H1 (cell line): ENCODE data around the gene GGN. TPM values are rescaled to one million over a fixed set of nuclear protein-coding genes. Genes with fewer than 3 reads are reported as not detected.
A peak's percentile ranks its signal among the peaks of the same experiment; 100 is the strongest.

Experiments
- ATF2 ChIP-seq: IDR thresholded peaks from 2 replicates; pipeline ENCODE4 v1.6.1; 2012; ENCODE audit warnings: low read length, inconsistent platforms
- BCL11A ChIP-seq, 2 experiments: IDR thresholded peaks; one replicate each; pipeline ENCODE4 v1.6.1; 2011; ENCODE audit warnings: low read depth in 2 of 2, low read length in 2 of 2, mild to moderate bottlenecking in 2 of 2
- BRCA1 ChIP-seq: IDR thresholded peaks from 2 replicates; pipeline ENCODE4 v1.6.1; 2012; ENCODE audit warnings: low read depth, low read length, improper control_type of control experiment
- CBX5 ChIP-seq: fragments of 300-800, 300-1000 bp; sonication (generic); IDR thresholded peaks from 2 replicates; pipeline ENCODE4 v1.7.1; 2016; ENCODE audit warnings: antibody characterized with exemption, low read length, low read depth
- CREB1 ChIP-seq: IDR thresholded peaks from 2 replicates; pipeline ENCODE4 v1.6.1; 2012; ENCODE audit warnings: inconsistent platforms
- EP300 ChIP-seq, 2 experiments: IDR thresholded peaks; 1 replicate in 1 of 2; 2 replicates in 1 of 2; pipeline ENCODE4 v1.6.1; 2011 to 2012; ENCODE audit warnings: low read depth in 2 of 2, low read length in 2 of 2, mild to moderate bottlenecking in 2 of 2, borderline replicate concordance in 1 of 2, inconsistent platforms in 1 of 2, moderate library complexity in 1 of 2
- GTF2F1 ChIP-seq: IDR thresholded peaks from 2 replicates; pipeline ENCODE4 v1.6.1; 2012; ENCODE audit warnings: low read depth, low read length, improper control_type of control experiment, borderline replicate concordance
- HDAC2 ChIP-seq, 2 experiments: fragments of 300-600 bp in 1 of 2; sonication (generic) in 1 of 2; IDR thresholded peaks; 2 replicates each; pipeline ENCODE4 v1.6.1; 2011 to 2012; ENCODE audit warnings: low read depth in 2 of 2, low read length in 2 of 2, mild to moderate bottlenecking in 2 of 2, moderate library complexity in 2 of 2, borderline replicate concordance in 1 of 2, inconsistent platforms in 1 of 2
- MAX ChIP-seq: IDR thresholded peaks from 2 replicates; pipeline ENCODE4 v1.6.1; 2012; ENCODE audit warnings: inconsistent platforms
- NANOG ChIP-seq: IDR thresholded peaks from 2 replicates; pipeline ENCODE4 v1.6.1; 2011; ENCODE audit warnings: low read length, low read depth, mild to moderate bottlenecking, inconsistent platforms; ENCODE audit not compliant: insufficient read depth, poor library complexity, severe bottlenecking
- POU5F1 ChIP-seq: IDR thresholded peaks from 2 replicates; pipeline ENCODE4 v1.6.1; 2011; ENCODE audit warnings: low read depth, mild to moderate bottlenecking, low read length, moderate library complexity
- RAD21 ChIP-seq, 2 experiments: IDR thresholded peaks in 1 of 2; conservative IDR thresholded peaks in 1 of 2; 2 replicates each; pipeline ENCODE4 v1.6.1; 2011; ENCODE audit warnings: low read depth in 2 of 2, low read length in 2 of 2, improper control_type of control experiment in 1 of 2, inconsistent platforms in 1 of 2, mild to moderate bottlenecking in 1 of 2, moderate library complexity in 1 of 2
- RBBP5 ChIP-seq: IDR thresholded peaks from 2 replicates; pipeline ENCODE4 v1.7.1; 2012; ENCODE audit warnings: low read depth, mild to moderate bottlenecking, inconsistent platforms, low read length, moderate library complexity, borderline replicate concordance
- RNF2 ChIP-seq: fragments of 200-900, 300-1000 bp; sonication (generic); IDR thresholded peaks from 2 replicates; pipeline ENCODE4 v1.7.1; 2016; ENCODE audit warnings: borderline replicate concordance, low read depth, mild to moderate bottlenecking, antibody characterized with exemption, low read length; ENCODE audit not compliant: poor library complexity, severe bottlenecking; ENCODE audit errors: missing control alignments
- RXRA ChIP-seq: IDR thresholded peaks from 2 replicates; pipeline ENCODE4 v1.6.1; 2011; ENCODE audit warnings: low read depth, mild to moderate bottlenecking, low read length, moderate library complexity; ENCODE audit not compliant: insufficient read depth
- SIN3A ChIP-seq, 2 experiments: IDR thresholded peaks in 1 of 2; conservative IDR thresholded peaks in 1 of 2; 2 replicates each; pipeline ENCODE4 v1.6.1; 2011 to 2012; ENCODE audit warnings: low read length in 2 of 2, improper control_type of control experiment in 1 of 2, low read depth in 1 of 2, mild to moderate bottlenecking in 1 of 2
- SIRT6 ChIP-seq: IDR thresholded peaks from one replicate; pipeline ENCODE4 v1.7.1; 2012; ENCODE audit warnings: low read length, inconsistent platforms
- SP1 ChIP-seq: IDR thresholded peaks from 2 replicates; pipeline ENCODE4 v1.6.1; 2011; ENCODE audit warnings: low read depth, low read length
- TAF7 ChIP-seq: optimal IDR thresholded peaks from 2 replicates; pipeline ENCODE3; 2011; ENCODE audit warnings: low read depth, mild to moderate bottlenecking, inconsistent platforms, low read length, moderate library complexity, borderline replicate concordance
- polyA plus RNA-seq, 7 experiments: library from polyadenylated mRNA; depleted of rRNA in 3 of 7; stranded (reverse) in 5 of 7; unstranded in 2 of 7; fragments of >200 nt in 5 of 7; fragments of 200-250 nt in 2 of 7; gene quantifications; 1 replicate in 5 of 7; 2 replicates in 1 of 7; 4 replicates in 1 of 7; pipeline versions ENCODE4 v1.2.1 to v1.2.3, GENCODE V29; 2011 to 2013; ENCODE audit warnings: missing spikeins in 2 of 7, mixed read lengths in 2 of 7
- total RNA-seq: library from RNA; stranded (reverse); fragmentation: NEBNext Ultra II Directional; extraction: Animal tissue kit (Norgen Biotek cat#: 25700); gene quantifications from 2 replicates; pipeline ENCODE4 v1.2.1, GENCODE V29; 2021

The GGN gene
- total and polyA plus RNA-seq, 2 of the 8 experiments (the other 6 are each of a cell fraction or from before 2014, with no cell fraction given) = 0.47 to 1.2 TPM

- TF ChIP-seq EP300 (IDR thresholded peaks at IDR 0.05; ENCODE audit: borderline replicate concordance in 1 of 2, low read depth in 2 of 2, low read length in 2 of 2) = no peak
- no peak for TF ChIP-seq CBX5
- TF ChIP-seq GTF2F1 = no peak
- TF ChIP-seq BRCA1 = no peak
- TF ChIP-seq SP1 = 0 out of 2 replicates have a peak, but pooled peaks have one; percentile 11
- no peak for TF ChIP-seq RNF2
- no peak for TF ChIP-seq BCL11A (IDR thresholded peaks at IDR 0.05; ENCODE audit: low read depth in 2 of 2, low read length in 2 of 2)
- TF ChIP-seq TAF7 = no peak
- TF ChIP-seq CREB1 = peak; percentile 91
- no peak for TF ChIP-seq POU5F1
- no peak for TF ChIP-seq RXRA
- no peak for TF ChIP-seq NANOG
- no peak; a peak in 1 of 4 replicates for TF ChIP-seq SIN3A (conservative IDR thresholded peaks at IDR 0.05 in 1 of 2, IDR thresholded peaks at IDR 0.05 in 1 of 2; ENCODE audit: low read depth in 1 of 2, low read length in 2 of 2)
- no peak for TF ChIP-seq SIRT6
- 0 out of 4 replicates have a peak, but pooled peaks of 1 of the 2 experiments have one; percentile 18 for TF ChIP-seq HDAC2 (IDR thresholded peaks at IDR 0.05; ENCODE audit: borderline replicate concordance in 1 of 2, low read depth in 2 of 2, low read length in 2 of 2)
- TF ChIP-seq ATF2 = no peak
- TF ChIP-seq RAD21 (IDR thresholded peaks at IDR 0.05 in 1 of 2, conservative IDR thresholded peaks at IDR 0.05 in 1 of 2; ENCODE audit: low read depth in 2 of 2, low read length in 2 of 2) = no peak
- TF ChIP-seq RBBP5 = peak; percentile 51; the same call in 1 of the 2 replicates
- peak; percentile 66 for TF ChIP-seq MAX
These were observed 30.0 kb upstream of the GGN start (continued) for GRCh38 chr19:38417544-38418506.
